Cardiac muscle cell (in vitro differentiated cells and primary cell): ENCODE measurements around the gene RGS9BP. TPM values are rescaled to one million over a fixed set of nuclear protein-coding genes. Genes with fewer than 3 reads are reported as not detected.
A peak's percentile ranks its signal among the peaks of the same experiment; 100 is the strongest.

Experiments
- DNase-seq, 2 donors: peaks; one replicate each; pipeline versions ENCODE4 v3.0.0 to v3.0.0-alpha.2; 2010 to 2017; ENCODE audit warnings: low read depth in 1 of 2, low spot score in 1 of 2
- H3K27ac ChIP-seq: fragments of 200-600 bp; sonication (generic); 2 replicates; pipeline ENCODE4 v1.5.1; 2016
- H3K27me3 ChIP-seq: fragments of 200-600 bp; sonication (generic); 2 replicates; pipeline ENCODE4 v1.6.0; 2016; ENCODE audit warnings: control low read depth
- H3K36me3 ChIP-seq: fragments of 200-600 bp; sonication (generic); 2 replicates; pipeline ENCODE4 v1.5.1; 2016; ENCODE audit warnings: control low read depth
- H3K4me1 ChIP-seq: fragments of 200-600 bp; sonication (generic); 2 replicates; pipeline ENCODE4 v1.8.1; 2017; ENCODE audit warnings: low read depth, mild to moderate bottlenecking, mixed run types
- H3K4me3 ChIP-seq: fragments of 200-600 bp; sonication (generic); 2 replicates; pipeline ENCODE4 v1.5.1; 2016; ENCODE audit warnings: mild to moderate bottlenecking
- H3K9me3 ChIP-seq: fragments of 200-600 bp; sonication (generic); 2 replicates; pipeline ENCODE4 v1.5.1; 2017; ENCODE audit warnings: low read depth, mild to moderate bottlenecking, control low read depth
- CTCF ChIP-seq: IDR thresholded peaks from 2 replicates; pipeline ENCODE4 v1.5.1; 2012; ENCODE audit warnings: low read depth, mild to moderate bottlenecking, low read length
- polyA plus RNA-seq: library from polyadenylated mRNA; unstranded; fragments of >200 nt; fragmentation: Nextera tagmentation; extraction: Ambion mirVana; gene quantifications from 2 replicates; pipeline ENCODE4 v1.2.1, GENCODE V29; 2016
- total RNA-seq: library from RNA; depleted of rRNA; stranded (reverse); fragments of >200 nt; gene quantifications from 2 replicates; pipeline ENCODE4 v1.2.3, GENCODE V29; 2016

RGS9BP gene
- total and polyA plus RNA-seq, 2 experiments from 2014 or later: 1.0 TPM; not detected in 1

- H3K27ac ChIP-seq: no peak overlapping the region
- DNase-seq: peak in 1 of 2 donors; percentile 41
- peaks cover under 1% of the 10 kb centered on the region for H3K4me1 ChIP-seq
- no peak overlapping the region for H3K4me3 ChIP-seq
- TF ChIP-seq CTCF: no peak
- H3K9me3 ChIP-seq: no peaks in the 10 kb centered on the region
- H3K36me3 ChIP-seq: no peaks in the 10 kb centered on the region
- peaks cover 16% of the 10 kb centered on the region for H3K27me3 ChIP-seq
Measured at GRCh38 chr19:32671883-32672593, 3.6 kb upstream of the RGS9BP start.

DNA sequence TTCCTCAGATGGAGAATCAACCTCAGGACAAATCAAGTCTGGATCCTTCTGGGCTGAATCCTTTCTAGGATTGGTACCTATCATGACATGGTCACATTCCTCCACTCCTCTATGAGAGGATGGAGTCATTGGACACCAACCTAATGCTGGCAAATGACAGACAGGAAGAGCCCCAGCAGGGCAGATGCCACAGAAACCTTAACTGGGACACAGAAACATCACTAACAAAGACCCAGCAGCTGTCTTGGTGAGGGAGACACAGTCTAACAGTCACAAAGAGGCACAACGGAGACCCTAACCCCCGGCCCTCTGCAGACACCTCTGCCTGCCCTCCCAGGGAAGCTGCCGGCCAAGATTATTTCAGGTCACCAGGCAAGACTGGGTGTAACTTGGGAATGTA is 2.8 kb upstream of the RGS9BP start:
- no peaks in the 10 kb centered on the region for H3K36me3 ChIP-seq
- peaks cover 8% of the 10 kb centered on the region for H3K4me1 ChIP-seq
- H3K27ac ChIP-seq: no peak overlapping the region
- no peak overlapping the region for H3K4me3 ChIP-seq
- TF ChIP-seq CTCF: no peak
- H3K9me3 ChIP-seq: no peaks in the 10 kb centered on the region
- DNase-seq: no peak
- peaks cover 17% of the 10 kb centered on the region for H3K27me3 ChIP-seq

DNA sequence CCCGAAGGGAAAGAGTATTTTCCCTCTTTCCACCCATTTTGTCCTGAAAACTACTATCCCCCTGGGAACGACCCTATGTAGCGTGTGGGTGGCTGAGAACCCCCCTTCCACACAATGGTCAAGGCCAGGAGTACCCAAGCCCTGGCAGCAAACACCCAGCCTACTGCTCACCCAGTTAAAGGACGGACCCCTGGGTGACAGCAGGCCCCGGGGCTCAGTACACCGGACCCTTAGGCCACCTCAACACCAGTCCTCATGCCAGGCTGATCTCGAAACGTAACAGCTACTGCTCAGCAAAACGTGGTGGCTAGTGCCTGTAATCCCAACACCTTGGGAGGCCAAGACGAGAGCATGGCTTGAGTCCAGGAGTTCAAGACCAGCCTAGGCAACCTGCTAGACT is 2.1 kb upstream of the RGS9BP start:
- Histone ChIP-seq H3K36me3 (no peaks in the 10 kb centered on the region), H3K4me1 (peaks cover 8% of the 10 kb centered on the region), H3K9me3 (no peaks in the 10 kb centered on the region), H3K27me3 (peaks cover 17% of the 10 kb centered on the region), H3K4me3 (no peak overlapping the region), H3K27ac (no peak overlapping the region)
- no peak for TF ChIP-seq CTCF
- no peak for DNase-seq

GRCh38 chr19:32674153-32674930 is 1.3 kb upstream of the RGS9BP start:
- H3K4me3 ChIP-seq: peak overlapping the region; percentile 86
- peaks cover 8% of the 10 kb centered on the region for H3K4me1 ChIP-seq
- TF ChIP-seq CTCF: no peak
- H3K36me3 ChIP-seq: no peaks in the 10 kb centered on the region
- no peak for DNase-seq
- H3K27me3 ChIP-seq: peaks cover 17% of the 10 kb centered on the region
- no peaks in the 10 kb centered on the region for H3K9me3 ChIP-seq
- H3K27ac ChIP-seq: no peak overlapping the region

DNA sequence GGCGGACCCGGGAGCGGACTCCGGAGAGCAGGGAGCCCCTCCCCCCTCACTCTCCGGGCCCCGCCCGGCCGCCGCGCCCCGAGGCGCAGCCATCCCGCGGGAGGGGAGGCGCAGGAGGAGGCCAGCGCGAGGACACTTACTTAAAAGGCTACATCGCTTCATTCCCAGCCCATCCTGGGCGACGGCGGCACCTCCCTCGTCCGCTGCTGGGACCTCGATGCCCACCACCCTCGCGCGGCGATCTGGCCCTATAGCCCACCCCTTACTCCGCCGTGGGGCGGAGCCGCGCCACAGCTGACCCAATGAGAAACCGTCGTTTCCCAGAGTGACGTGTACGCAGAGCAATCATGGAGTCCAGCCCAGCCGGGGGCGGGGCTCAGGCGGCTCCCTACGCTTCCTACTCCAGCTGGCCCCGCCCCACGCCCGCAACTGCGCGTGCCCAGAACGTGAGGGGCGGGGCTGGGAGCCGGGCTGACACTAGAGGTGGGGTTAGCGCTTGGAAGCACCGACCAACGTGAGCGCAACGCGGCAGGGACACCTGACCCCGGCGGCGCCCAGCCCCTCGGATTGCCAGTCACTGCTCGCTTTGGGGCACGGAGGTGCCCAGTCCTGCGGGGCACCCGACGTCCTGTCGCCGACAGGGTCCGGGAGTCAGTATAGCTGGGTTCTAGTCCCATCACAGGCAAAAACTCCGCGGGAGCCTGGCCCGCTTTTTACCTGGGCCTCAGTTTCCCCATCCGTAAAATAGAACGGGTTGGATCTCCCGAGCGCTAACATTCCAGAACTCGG is 523 bp upstream of the RGS9BP start, which contains the start of gene ANKRD27:
Gene ANKRD27 (minus strand): TSS at position 250 of the 789 bp plus-strand sequence. CDS start 16,165 bp downstream, outside the sequence.
- H3K9me3 ChIP-seq: no peaks in the 10 kb centered on the region
- H3K27me3 ChIP-seq: peaks cover 17% of the 10 kb centered on the region
- DNase-seq: peak; percentile 98 to 100
- no peaks in the 10 kb centered on the region for H3K36me3 ChIP-seq
- peak within 1 kb of the TSS; percentile 86 for H3K4me3 ChIP-seq
- TF ChIP-seq CTCF: no peak
- no peak within 1 kb of the TSS for H3K27ac ChIP-seq
- H3K4me1 ChIP-seq: peaks cover 8% of the 10 kb centered on the region
